Melanocyte of skin (primary cell): ENCODE measurements around the gene HPX. TPM values are rescaled to one million over a fixed set of nuclear protein-coding genes. Genes with fewer than 3 reads are reported as not detected.

ENCODE experiments used
- total RNA-seq, 2 donors: library from RNA; depleted of rRNA; stranded (reverse); fragments of >200 nt; gene quantifications; 2 replicates each; pipeline ENCODE4 v1.2.3, GENCODE V29; 2012

The HPX gene
- total RNA-seq = 1 to 10 TPM in 1 of 2 donors, under 1 TPM in 1; 0.34 to 1.3 TPM

DNA sequence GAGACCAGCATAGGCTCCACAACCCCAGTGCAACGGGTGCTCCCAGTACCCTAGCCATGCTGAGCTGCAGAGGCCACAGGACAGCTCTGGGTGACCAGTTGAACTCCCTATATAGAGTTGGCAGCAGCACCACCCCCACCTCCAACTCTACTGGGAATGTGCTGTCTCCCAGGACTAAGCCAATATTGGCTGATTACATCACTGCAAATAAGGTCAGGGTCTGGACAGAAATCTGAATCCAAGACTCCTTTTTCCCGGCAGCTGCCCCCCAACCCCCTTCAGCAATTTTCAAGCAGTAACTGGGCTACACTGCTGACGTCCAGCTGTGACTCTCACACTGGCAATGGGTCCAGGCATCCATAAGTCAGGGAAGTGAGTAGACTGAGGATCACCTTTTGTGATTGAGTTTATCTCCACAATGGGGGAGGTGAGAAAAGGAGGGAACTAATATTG is at the start of gene HPX:
TSS of gene HPX (minus strand) at position 82 of the 453 bp plus-strand sequence. CDS start at position 58, 24 bp downstream.

GRCh38 chr11:6481012-6481923 is 40.5 kb upstream of the HPX start, which contains the start of the genes ARFIP2 and TIMM10B:
TSS of gene ARFIP2 (minus strand) at chr11:6481331. CDS start at chr11:6480421, 910 bp downstream.
TSS of gene TIMM10B (plus strand) at chr11:6481501. CDS start at chr11:6481517, 16 bp downstream.

DNA sequence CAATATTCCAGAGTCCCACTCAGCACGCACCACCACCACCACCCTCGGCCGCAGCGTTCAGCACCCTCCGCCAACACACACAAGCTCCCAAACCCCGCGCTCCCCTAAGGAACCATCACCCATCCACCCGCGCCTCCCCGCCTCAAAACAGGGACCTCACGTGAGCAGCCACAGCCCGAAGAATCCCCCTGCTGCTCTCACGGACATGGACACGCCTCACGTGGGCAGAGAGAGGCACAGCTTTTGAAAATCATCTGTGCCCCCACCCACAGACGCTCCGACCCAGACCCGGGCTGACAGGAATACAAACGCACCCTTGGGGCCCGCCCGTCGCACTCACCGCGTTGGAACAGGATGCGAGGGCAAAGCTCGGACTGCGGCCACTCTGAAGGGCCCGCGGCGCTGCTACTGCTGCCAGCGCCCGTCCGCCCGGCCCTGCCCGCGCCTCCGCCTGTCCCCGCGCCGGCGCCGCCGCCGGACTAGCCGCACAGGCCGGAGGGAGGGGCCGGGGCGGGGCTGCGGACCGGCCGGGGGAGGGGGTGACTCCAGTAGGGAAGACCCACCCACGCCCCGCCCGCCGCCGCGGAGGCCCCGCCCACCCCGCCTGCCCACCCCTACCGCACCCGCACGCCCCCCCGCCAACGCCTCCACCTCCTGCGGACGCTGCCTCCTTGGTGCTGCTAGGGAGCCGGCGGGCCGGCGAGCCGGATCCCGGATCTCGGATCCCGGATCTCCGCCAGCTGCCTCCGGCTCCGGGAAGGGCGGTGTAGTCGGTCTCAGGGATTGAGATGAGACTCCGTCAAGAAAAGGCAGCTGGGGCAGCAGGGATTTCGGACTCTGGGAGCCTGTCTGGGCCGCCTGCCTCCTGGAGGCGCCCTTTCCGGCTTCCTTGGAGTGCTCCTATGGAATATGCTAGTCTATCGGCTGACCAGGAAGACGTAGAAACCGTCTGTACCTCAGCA is 32.9 kb upstream of the HPX start, which contains the start of gene TRIM3:
TSS of gene TRIM3 (minus strand) at position 491 of the 962 bp plus-strand sequence. CDS start 8,246 bp downstream, outside the sequence.

DNA sequence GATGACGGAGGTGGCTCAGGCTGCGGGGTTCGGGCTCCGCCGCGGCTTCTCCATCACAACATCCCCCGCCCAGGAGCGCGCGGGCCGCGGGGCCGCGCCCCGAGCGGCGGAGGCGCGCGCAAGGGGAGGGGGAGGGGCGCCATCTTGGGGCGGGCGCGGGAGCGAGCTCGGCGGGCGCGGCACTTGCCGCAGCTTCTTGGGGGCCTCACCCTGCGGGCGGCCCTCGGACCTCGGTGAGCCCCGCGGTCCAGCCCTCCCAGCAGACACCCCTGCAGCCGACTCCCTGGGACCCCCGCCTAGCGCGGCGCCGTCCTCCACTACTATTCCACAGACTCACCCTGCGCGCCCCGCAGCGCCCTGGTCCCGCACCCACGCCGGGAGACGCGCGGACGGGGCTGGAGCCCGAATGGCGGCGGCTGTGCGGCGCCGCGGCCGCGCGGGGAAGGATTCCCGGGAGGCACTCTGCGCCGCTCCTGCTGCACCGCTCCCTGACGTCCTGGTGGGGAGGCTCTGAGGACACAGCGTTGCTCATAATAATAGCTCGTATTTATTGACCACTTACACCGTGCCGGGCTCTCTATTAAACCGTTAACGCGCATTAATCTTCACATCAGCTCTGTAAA is 21.7 kb downstream of the HPX start, which contains the start of gene APBB1:
TSS of gene APBB1 (minus strand) at position 86 of the 623 bp plus-strand sequence. CDS start 7,747 bp downstream, outside the sequence.

GRCh38 chr11:6389905-6390717 is 50.7 kb downstream of the HPX start, which contains the start of gene SMPD1:
TSS of gene SMPD1 (plus strand) at chr11:6390474. CDS start at chr11:6390599, 125 bp downstream.

Other genes starting within 250 kb of the HPX start
- gene OR52W1, start 241.8 kb downstream of the HPX start, total RNA-seq = not detected
- not detected for gene C11orf42, start 235.4 kb downstream of the HPX start, total RNA-seq
- 10 to 100 TPM; 14.7 to 21.3 TPM for gene FHIP1B, start 206.4 kb downstream of the HPX start, total RNA-seq
- under 1 TPM in 1 of 2 donors, not detected in 1; under 0.01 TPM for gene CNGA4, start 201.9 kb downstream of the HPX start, total RNA-seq
- not detected for gene CCKBR, start 181.1 kb downstream of the HPX start, total RNA-seq
- 100 to 1,000 TPM; 196 to 200 TPM for gene CAVIN3, start 120.5 kb downstream of the HPX start, total RNA-seq
- 10 to 100 TPM; 36.3 to 68.8 TPM for gene SMPD1, start 50.5 kb downstream of the HPX start, total RNA-seq
- gene APBB1, start 21.9 kb downstream of the HPX start, total RNA-seq = 10 to 100 TPM; 54.0 to 85.6 TPM
- 10 to 100 TPM; 29.3 to 31.3 TPM for gene TRIM3, start 33.0 kb upstream of the HPX start, total RNA-seq
- 10 to 100 TPM; 60.6 to 60.9 TPM for gene ARFIP2, start 40.3 kb upstream of the HPX start, total RNA-seq
- 10 to 100 TPM; 59.5 to 65.9 TPM for gene TIMM10B, start 40.5 kb upstream of the HPX start, total RNA-seq
- 10 to 100 TPM in 1 of 2 donors, 1 to 10 TPM in 1; 8.7 to 13.1 TPM for gene DNHD1, start 56.3 kb upstream of the HPX start, total RNA-seq
- 10 to 100 TPM; 12.7 to 14.0 TPM for gene RRP8, start 162.6 kb upstream of the HPX start, total RNA-seq
- gene ILK, start 162.8 kb upstream of the HPX start, total RNA-seq = 100 to 1,000 TPM; 151 to 152 TPM
- gene TAF10, start 171.2 kb upstream of the HPX start, total RNA-seq = 10 to 100 TPM; 21.7 to 39.6 TPM
- 100 to 1,000 TPM; 213 to 236 TPM for gene TPP1, start 178.4 kb upstream of the HPX start, total RNA-seq
- 1 to 10 TPM; 1.0 to 4.0 TPM for gene DCHS1, start 214.8 kb upstream of the HPX start, total RNA-seq
- gene MRPL17, start 242.4 kb upstream of the HPX start, total RNA-seq = 10 to 100 TPM; 37.9 to 84.6 TPM